Left renal pelvis (tissue), 4 donors: Measurements from ENCODE around the gene CSNK2A3. TPM values are rescaled to one million over a fixed set of nuclear protein-coding genes. Genes with fewer than 3 reads are reported as not detected.

Source experiments
- DNase-seq, 4 donors: peaks; one replicate each; pipeline ENCODE4 v3.0.0-alpha.2; 2013; ENCODE audit warnings: low read depth in 4 of 4, low spot score in 3 of 4
- polyA plus RNA-seq, 4 donors: library from polyadenylated mRNA; unstranded; fragments of 120-200 nt; gene quantifications; one replicate each; pipeline ENCODE4 v1.2.1, GENCODE V29; 2013; ENCODE audit not compliant: insufficient read length in 4 of 4

The CSNK2A3 gene
- polyA plus RNA-seq, 4 donors, result 0.66 to 3.0 (median 1.0) TPM

- DNase-seq, result no peak
Measured at GRCh38 chr11:11302565-11302964, 50.5 kb downstream of the CSNK2A3 start.
